Ovary (tissue), 9 donors: ENCODE measurements around the gene GRK3. TPM values are rescaled to one million over a fixed set of nuclear protein-coding genes. Genes with fewer than 3 reads are reported as not detected.
"Not testable (repeated sequence)": the region's sequence is repeated elsewhere in the genome, so short reads cannot be mapped to it uniquely, and the experiment has no call there.

Source experiments
- DNase-seq, 5 donors: peaks; one replicate each; pipeline ENCODE4 v3.0.0-alpha.2; 2019 to 2020
- H3K27ac ChIP-seq, 2 donors: fragments of 200-600 bp; one replicate each; pipeline versions ENCODE4 v1.5.1 to v1.8.0; 2019 to 2022
- H3K27me3 ChIP-seq: fragments of 200-600 bp; one replicate; pipeline ENCODE4 v1.8.0; 2022
- H3K36me3 ChIP-seq: fragments of 200-600 bp; sonication (generic); one replicate; pipeline ENCODE4 v1.5.1; 2019
- H3K4me1 ChIP-seq: one replicate; pipeline ENCODE4 v1.8.1; 2013; ENCODE audit warnings: mild to moderate bottlenecking, moderate library complexity; ENCODE audit not compliant: insufficient read depth
- H3K4me3 ChIP-seq: fragments of 200-600 bp; sonication (generic); one replicate; pipeline ENCODE4 v1.5.1; 2017
- H3K9me3 ChIP-seq, 2 donors: fragments of 200-600 bp in 1 of 2; sonication (generic) in 1 of 2; one replicate each; pipeline versions ENCODE4 v1.5.1 to v1.8.1; 2013 to 2019; ENCODE audit warnings: mild to moderate bottlenecking in 1 of 2, moderate library complexity in 1 of 2
- EP300 ChIP-seq: sonication (generic); formaldehyde crosslinking; IDR thresholded peaks from one replicate; pipeline ENCODE4 v1.6.1; 2017; ENCODE audit warnings: antibody characterized with exemption
- POLR2A ChIP-seq: fragments of 450-650 bp; IDR thresholded peaks from one replicate; pipeline ENCODE4 v1.6.1; 2017; ENCODE audit warnings: antibody characterized with exemption, mild to moderate bottlenecking, moderate library complexity
- WGBS, 3 donors: extraction: QIAGEN DNeasy Blood & Tissue Kit in 1 of 3; methylation state at CpG; one replicate each; pipeline versions ENCODE4 v1.1.5 to v1.1.7; 2013 to 2017; 5-methylcytosine and 5-hydroxymethylcytosine counted together
- intact Hi-C, 4 donors: fragments of 100-400 bp; cut with DNase I; formaldehyde crosslinking; loops; one replicate each; pipeline versions ENCODE4 v1.11.0 to v1.15.1; 2022 to 2023
- polyA plus RNA-seq, 2 donors: library from polyadenylated mRNA; stranded (reverse); fragments of 200-250 nt in 1 of 2; fragments of 350-450 nt in 1 of 2; fragmentation: Illumina TruSeq in 1 of 2; extraction: RNeasy Lipid Tissue Mini Kit (QIAGEN cat#74804) in 1 of 2; gene quantifications; one replicate each; pipeline ENCODE4 v1.2.3, GENCODE V29; 2013 to 2014
- total RNA-seq, 7 donors: library from RNA; depleted of rRNA in 2 of 7; stranded (reverse); fragments of >200 nt in 2 of 7; fragmentation: NEBNext Ultra II Directional in 3 of 7; extraction: Animal tissue kit (Norgen Biotek cat#: 25700) in 3 of 7; gene quantifications; one replicate each; pipeline versions ENCODE4 v1.1.0 to v1.2.4, GENCODE V29; 2016 to 2023
- TF ChIP-seq, protein P1 (sequence below), 3 donors: fragments of 450-650 bp in 2 of 3; fragments of 200-600 bp in 1 of 3; IDR thresholded peaks; one replicate each; pipeline versions ENCODE4 v1.5.1 to v1.8.0; 2016 to 2022; ENCODE audit warnings: antibody characterized with exemption in 3 of 3, mild to moderate bottlenecking in 1 of 3
- donor health status: DM: no; HTN: no; CAD: no; lungs with moderate emphysema.
- donor health status: DM: no; HTN: no; CAD: no.
- donor health status: Bipolar disorder and iron deficiency.
- donor health status: DM: yes; HTN: yes; CAD: no.
- donor health status: DM: no; HTN: no; CAD: no.
- donor health status: DM: yes; HTN: yes; CAD: no.

The GRK3 gene
- total and polyA plus RNA-seq, 9 donors, result 1.0 to 14.8 (median 9.4) TPM

GRCh38 chr22:25573841-25574240, 9.4 kb downstream of the GRK3 start:
- H3K27ac ChIP-seq, result no peak overlapping the region
- DNase-seq, result no peak
- intact Hi-C loops, result no loop called here
- TF ChIP-seq, protein P1, sequence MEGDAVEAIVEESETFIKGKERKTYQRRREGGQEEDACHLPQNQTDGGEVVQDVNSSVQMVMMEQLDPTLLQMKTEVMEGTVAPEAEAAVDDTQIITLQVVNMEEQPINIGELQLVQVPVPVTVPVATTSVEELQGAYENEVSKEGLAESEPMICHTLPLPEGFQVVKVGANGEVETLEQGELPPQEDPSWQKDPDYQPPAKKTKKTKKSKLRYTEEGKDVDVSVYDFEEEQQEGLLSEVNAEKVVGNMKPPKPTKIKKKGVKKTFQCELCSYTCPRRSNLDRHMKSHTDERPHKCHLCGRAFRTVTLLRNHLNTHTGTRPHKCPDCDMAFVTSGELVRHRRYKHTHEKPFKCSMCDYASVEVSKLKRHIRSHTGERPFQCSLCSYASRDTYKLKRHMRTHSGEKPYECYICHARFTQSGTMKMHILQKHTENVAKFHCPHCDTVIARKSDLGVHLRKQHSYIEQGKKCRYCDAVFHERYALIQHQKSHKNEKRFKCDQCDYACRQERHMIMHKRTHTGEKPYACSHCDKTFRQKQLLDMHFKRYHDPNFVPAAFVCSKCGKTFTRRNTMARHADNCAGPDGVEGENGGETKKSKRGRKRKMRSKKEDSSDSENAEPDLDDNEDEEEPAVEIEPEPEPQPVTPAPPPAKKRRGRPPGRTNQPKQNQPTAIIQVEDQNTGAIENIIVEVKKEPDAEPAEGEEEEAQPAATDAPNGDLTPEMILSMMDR (IDR thresholded peaks at IDR 0.05), result no peak
- TF ChIP-seq EP300, result no peak
- no peak for TF ChIP-seq POLR2A
- H3K4me3 ChIP-seq, result no peak overlapping the region
- no peaks in the 10 kb centered on the region for H3K9me3 ChIP-seq
- no peaks in the 10 kb centered on the region for H3K27me3 ChIP-seq
- H3K4me1 ChIP-seq, result no peaks in the 10 kb centered on the region
- H3K36me3 ChIP-seq, result no peaks in the 10 kb centered on the region
- 94 to 99% (median 96%) methylated on average over 5 of the region's 5 CpGs for WGBS, 3 donors

- H3K27ac ChIP-seq, result no peak overlapping the region
- H3K27me3 ChIP-seq, result no peaks in the 10 kb centered on the region
- TF ChIP-seq, protein P1 (IDR thresholded peaks at IDR 0.05), result no peak
- TF ChIP-seq POLR2A (no peak), EP300 (no peak)
- no peaks in the 10 kb centered on the region for H3K9me3 ChIP-seq
- 92 to 94% (median 93%) methylated on average over 4 of the region's 4 CpGs for WGBS, 3 donors
- intact Hi-C loops, result no loop called here
- no peak overlapping the region for H3K4me3 ChIP-seq
- no peaks in the 10 kb centered on the region for H3K36me3 ChIP-seq
- H3K4me1 ChIP-seq, result no peaks in the 10 kb centered on the region
- no peak for DNase-seq
These were observed 10.3 kb downstream of the GRK3 start for GRCh38 chr22:25574736-25575135.

DNA sequence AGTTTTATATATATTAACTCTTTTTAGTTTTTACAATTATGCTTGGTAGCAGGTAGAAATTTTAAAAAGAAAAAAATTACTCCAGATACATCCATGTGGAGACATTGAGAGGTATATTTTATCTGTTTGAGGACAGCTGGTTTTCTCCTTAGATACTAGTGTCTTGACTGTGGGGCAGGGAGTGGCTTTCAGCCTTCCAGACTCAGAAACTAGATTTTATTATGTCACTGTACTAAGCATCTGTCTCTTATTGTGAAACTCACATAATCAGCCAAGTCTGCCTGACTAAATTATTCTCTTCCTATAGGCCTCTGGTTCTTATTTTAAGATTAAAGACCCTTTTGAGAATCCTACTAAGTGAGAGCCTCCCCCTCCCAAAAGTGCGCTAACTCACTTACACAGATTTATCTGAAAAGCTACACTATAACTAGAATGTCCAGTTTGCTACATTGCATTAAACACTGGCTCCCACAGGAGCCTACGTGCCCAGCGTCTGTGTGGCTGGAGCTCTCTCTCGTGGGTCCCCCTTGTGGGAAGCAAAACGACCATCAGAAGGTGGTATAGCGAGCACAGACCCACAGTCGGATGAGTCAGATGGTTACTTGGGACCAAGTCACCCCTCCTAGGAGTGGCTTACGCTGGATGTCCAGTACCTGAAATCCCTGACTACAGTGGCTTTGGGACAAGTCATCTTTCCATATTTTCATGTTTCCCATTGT, 11.4 kb downstream of the GRK3 start:
- DNase-seq, intact Hi-C loops, H3K9me3 ChIP-seq, H3K4me3 ChIP-seq, H3K4me1 ChIP-seq, H3K36me3 ChIP-seq, H3K27me3 ChIP-seq, H3K27ac ChIP-seq: not testable (repeated sequence)
- 85 to 92% (median 87%) methylated on average over 8 of the region's 8 CpGs for WGBS, 3 donors

DNA sequence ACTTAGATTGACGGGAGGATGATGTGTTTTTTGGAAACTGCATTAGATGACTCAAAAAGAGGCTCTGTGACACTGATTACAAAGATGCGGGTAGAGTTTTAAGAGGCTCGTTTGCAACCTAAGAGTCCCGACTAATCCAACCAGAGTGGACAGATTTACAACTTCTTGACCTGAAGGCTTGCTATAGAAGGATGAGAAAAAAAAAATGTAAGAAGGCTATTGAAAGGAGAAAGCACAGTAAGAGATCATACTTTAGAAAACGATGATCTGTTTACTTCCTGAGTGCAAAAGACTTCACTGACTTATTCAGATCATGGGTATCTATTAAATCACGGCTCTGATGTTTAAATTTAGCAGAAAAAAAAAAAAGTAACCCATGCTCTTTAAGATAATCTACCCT, 17.0 kb downstream of the GRK3 start:
- H3K36me3 ChIP-seq, H3K9me3 ChIP-seq, H3K4me1 ChIP-seq, H3K27me3 ChIP-seq, H3K27ac ChIP-seq, H3K4me3 ChIP-seq, DNase-seq, intact Hi-C loops: not testable (repeated sequence)
- 65 to 67% (median 66%) methylated on average over 6 of the region's 6 CpGs for WGBS, 3 donors

DNA sequence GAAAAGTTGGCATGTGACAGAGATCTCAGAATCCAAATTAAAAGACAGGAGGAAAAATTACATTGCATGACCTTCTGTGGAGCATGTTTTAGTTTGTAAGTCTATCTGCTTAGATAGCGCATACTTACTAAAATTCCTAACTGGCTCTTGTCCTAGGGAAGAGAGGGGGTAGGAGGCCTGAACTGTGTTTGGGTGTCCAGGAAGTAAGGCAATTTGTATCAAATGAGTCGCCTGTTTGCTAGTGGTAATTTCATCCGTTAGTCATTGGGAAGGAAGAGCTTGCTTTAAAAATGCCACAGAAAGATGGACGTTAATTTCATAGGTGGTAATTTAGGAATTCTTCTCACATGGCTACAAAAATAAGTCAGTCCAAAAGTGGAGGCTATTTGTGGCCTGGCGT, 18.5 kb downstream of the GRK3 start:
- intact Hi-C loops, result no loop called here
- no peaks in the 10 kb centered on the region for H3K4me1 ChIP-seq
- no peaks in the 10 kb centered on the region for H3K9me3 ChIP-seq
- H3K36me3 ChIP-seq, result no peaks in the 10 kb centered on the region
- TF ChIP-seq EP300 (no peak), POLR2A (no peak)
- TF ChIP-seq, protein P1 (IDR thresholded peaks at IDR 0.05), result no peak
- no peak overlapping the region for H3K27ac ChIP-seq
- no peaks in the 10 kb centered on the region for H3K27me3 ChIP-seq
- WGBS, 3 donors, result 16 to 27% (median 19%) methylated on average over 5 of the region's 5 CpGs
- no peak overlapping the region for H3K4me3 ChIP-seq
- no peak for DNase-seq

DNA sequence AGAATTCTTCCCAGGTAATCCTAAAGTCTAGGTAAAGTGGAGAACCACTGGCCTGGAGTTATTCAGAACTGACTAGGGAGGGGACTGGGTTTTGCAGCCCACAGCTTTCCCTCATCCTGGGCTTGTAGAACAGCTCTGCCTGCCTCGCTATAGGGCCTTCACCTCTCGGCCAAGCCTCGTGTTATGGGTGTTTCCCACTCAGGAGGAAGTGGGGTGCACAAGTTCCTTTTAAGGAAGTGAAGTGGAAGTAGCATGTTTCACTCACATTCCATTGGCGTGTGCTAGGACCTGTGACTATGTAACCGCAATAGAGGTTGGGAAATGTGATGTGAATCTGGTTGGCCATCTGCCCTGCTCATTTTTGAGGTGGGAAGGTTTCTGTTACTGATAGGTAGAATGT, 20.5 kb downstream of the GRK3 start:
- not testable (repeated sequence) for H3K4me1 ChIP-seq, H3K4me3 ChIP-seq, H3K36me3 ChIP-seq, H3K27ac ChIP-seq, H3K27me3 ChIP-seq, H3K9me3 ChIP-seq, DNase-seq
- intact Hi-C loops, result loop anchor here in 1 of 4 donors (5.0 kb wide), 1 partner anchor 1822 kb away; no protein-coding TSS in a partner anchor
- WGBS, 3 donors, result 69 to 88% (median 72%) methylated on average over 5 of the region's 5 CpGs

DNA sequence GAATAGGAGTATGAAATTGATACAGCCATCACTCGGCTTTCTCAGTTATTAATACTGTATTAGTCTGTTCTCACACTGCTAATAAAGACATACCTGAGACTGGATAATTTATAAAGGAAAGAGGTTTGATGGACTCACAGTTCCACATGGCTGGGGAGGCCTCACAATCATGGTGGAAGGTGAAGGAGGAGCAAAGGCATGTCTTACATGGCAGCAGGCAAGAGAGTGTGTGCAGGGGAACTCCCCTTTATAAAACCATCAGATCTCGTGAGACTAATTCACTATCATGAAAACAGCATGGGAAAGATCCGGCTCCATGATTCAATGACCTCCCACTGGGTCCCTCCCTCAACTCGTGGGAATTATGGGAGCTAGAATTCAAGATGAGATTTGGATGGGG, 25.2 kb downstream of the GRK3 start:
- WGBS, 3 donors, result 93 to 95% (median 95%) methylated on average over 4 of the region's 4 CpGs
- intact Hi-C loops, result loop anchor here in 2 of 4 donors (5.0 to 10.0 kb wide), 3 partner anchors 295 to 1818 kb away; no protein-coding TSS in a partner anchor

DNA sequence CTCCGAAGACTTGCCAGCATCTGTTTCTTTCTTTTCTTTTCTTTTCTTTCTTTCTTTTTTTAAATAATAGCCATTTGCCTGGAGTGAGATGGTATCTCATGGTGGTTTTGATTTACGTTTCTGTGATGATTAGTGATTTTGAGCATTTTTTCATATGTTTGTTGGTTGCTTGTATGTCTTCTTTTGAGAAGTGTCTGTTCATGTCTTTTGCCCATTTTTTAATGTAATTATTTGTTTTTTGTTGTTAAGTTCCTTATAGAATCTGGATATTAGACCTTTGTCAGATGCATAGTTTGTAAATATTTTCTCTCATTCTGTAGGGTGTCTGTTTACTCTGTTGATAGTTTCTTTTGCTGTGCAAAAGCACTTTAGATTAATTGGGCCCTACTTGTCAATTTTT, 28.8 kb downstream of the GRK3 start:
- not testable (repeated sequence) for H3K27ac ChIP-seq, H3K36me3 ChIP-seq, DNase-seq, H3K27me3 ChIP-seq, H3K4me3 ChIP-seq, H3K9me3 ChIP-seq, H3K4me1 ChIP-seq
- WGBS, 3 donors, result 90 to 99% (median 97%) methylated on average over 2 of the region's 2 CpGs
- intact Hi-C loops, result loop anchor here in 2 of 4 donors (5.0 to 10.0 kb wide), 2 partner anchors 299 to 1174 kb away; no protein-coding TSS in a partner anchor

More for the DNA sequence above, 25.2 kb downstream of the GRK3 start:
- not testable (repeated sequence) for H3K9me3 ChIP-seq, H3K4me3 ChIP-seq, H3K4me1 ChIP-seq, H3K27ac ChIP-seq, H3K27me3 ChIP-seq, DNase-seq, H3K36me3 ChIP-seq
